CD14-positive monocyte (primary cell): ENCODE results near the gene KCNMA1. TPM values are rescaled to one million over a fixed set of nuclear protein-coding genes. Genes with fewer than 3 reads are reported as not detected.

Source experiments
- DNase-seq, 3 donors: peaks; one replicate each; pipeline ENCODE4 v3.0.0-alpha.2; 2011 to 2022
- H2AFZ ChIP-seq: 2 replicates; pipeline ENCODE4 v1.6.0; 2012; ENCODE audit warnings: mild to moderate bottlenecking, low read depth, low read length, inconsistent platforms; ENCODE audit not compliant: insufficient read depth, poor library complexity, severe bottlenecking
- H3K27ac ChIP-seq, 2 donors: 1 replicate in 1 of 2; 2 replicates in 1 of 2; pipeline ENCODE4 v1.5.1; 2012 to 2013; ENCODE audit warnings: low read length in 2 of 2, control low read depth in 1 of 2, inconsistent platforms in 1 of 2, low read depth in 1 of 2, mild to moderate bottlenecking in 1 of 2
- H3K27me3 ChIP-seq, 2 donors: one replicate each; pipeline versions ENCODE4 v1.6.0 to v1.6.1; 2011 to 2013; ENCODE audit warnings: low read length in 2 of 2; ENCODE audit not compliant: control insufficient read depth in 2 of 2, insufficient read depth in 2 of 2
- H3K36me3 ChIP-seq, 2 donors: replicated peaks in 1 of 2; 1 replicate in 1 of 2; 2 replicates in 1 of 2; pipeline versions ENCODE4 v1.5.1 to v1.6.1; 2012 to 2013; ENCODE audit warnings: low read length in 2 of 2, control low read depth in 1 of 2, inconsistent platforms in 1 of 2, mild to moderate bottlenecking in 1 of 2; ENCODE audit not compliant: insufficient read depth in 2 of 2, control insufficient read depth in 1 of 2
- H3K4me1 ChIP-seq, 2 donors: 1 replicate in 1 of 2; 2 replicates in 1 of 2; pipeline versions ENCODE4 v1.5.1 to v1.6.1; 2012 to 2013; ENCODE audit warnings: low read length in 2 of 2, control low read depth in 1 of 2, inconsistent platforms in 1 of 2, mild to moderate bottlenecking in 1 of 2, moderate library complexity in 1 of 2; ENCODE audit not compliant: insufficient read depth in 2 of 2, control insufficient read depth in 1 of 2
- H3K4me2 ChIP-seq: replicated peaks from 2 replicates; pipeline ENCODE3; 2012; ENCODE audit warnings: low read length, moderate library complexity, mild to moderate bottlenecking; ENCODE audit not compliant: poor library complexity, severe bottlenecking; ENCODE audit errors: extremely low read depth
- H3K4me3 ChIP-seq, 3 experiments: fragments of 200-600 bp in 1 of 3; sonication (generic) in 1 of 3; replicated peaks in 1 of 3; 1 replicate in 2 of 3; 2 replicates in 1 of 3; pipeline ENCODE4 v1.5.1; 2011 to 2013; ENCODE audit warnings: low read length in 3 of 3, mild to moderate bottlenecking in 3 of 3, control low read depth in 2 of 3, low read depth in 2 of 3, inconsistent platforms in 1 of 3, moderate library complexity in 1 of 3
- H3K79me2 ChIP-seq: 2 replicates; pipeline ENCODE4 v1.6.0; 2012; ENCODE audit warnings: mild to moderate bottlenecking, control low read depth, inconsistent platforms, low read length, moderate library complexity; ENCODE audit not compliant: insufficient read depth
- H3K9ac ChIP-seq: 2 replicates; pipeline ENCODE4 v1.6.0; 2017; ENCODE audit warnings: low read length, mild to moderate bottlenecking; ENCODE audit not compliant: insufficient read depth, poor library complexity, severe bottlenecking
- H3K9me3 ChIP-seq, 2 donors: replicated peaks in 1 of 2; 1 replicate in 1 of 2; 2 replicates in 1 of 2; pipeline versions ENCODE4 v1.5.1 to v1.6.1; 2012 to 2013; ENCODE audit warnings: low read length in 2 of 2, control low read depth in 1 of 2; ENCODE audit not compliant: control insufficient read depth in 1 of 2, insufficient read depth in 1 of 2
- H4K20me1 ChIP-seq: 2 replicates; pipeline ENCODE4 v1.6.0; 2012; ENCODE audit warnings: mild to moderate bottlenecking, low read length, control low read depth, moderate library complexity; ENCODE audit not compliant: insufficient read depth
- H3K27ac Mint-ChIP-seq, 7 donors: one replicate each; pipeline ENCODE4 v1.8.0; 2020; ENCODE audit warnings: mild to moderate bottlenecking in 7 of 7, mixed read lengths in 7 of 7, moderate library complexity in 6 of 7, inconsistent platforms in 2 of 7
- H3K27me3 Mint-ChIP-seq, 3 donors: one replicate each; pipeline ENCODE4 v1.8.0; 2021 to 2022; ENCODE audit warnings: low read depth in 3 of 3, mild to moderate bottlenecking in 3 of 3, mixed read lengths in 3 of 3, moderate library complexity in 3 of 3, inconsistent platforms in 1 of 3
- H3K36me3 Mint-ChIP-seq, 2 donors: one replicate each; pipeline ENCODE4 v1.8.0; 2020; ENCODE audit warnings: mixed read lengths in 2 of 2, inconsistent platforms in 1 of 2, mild to moderate bottlenecking in 1 of 2
- H3K4me1 Mint-ChIP-seq: one replicate; pipeline ENCODE4 v1.8.0; 2020; ENCODE audit warnings: mild to moderate bottlenecking, mixed read lengths
- H3K4me3 Mint-ChIP-seq, 2 donors: one replicate each; pipeline ENCODE4 v1.8.0; 2020; ENCODE audit warnings: mild to moderate bottlenecking in 2 of 2, mixed read lengths in 2 of 2, moderate library complexity in 1 of 2
- H3K9me3 Mint-ChIP-seq, 7 donors: one replicate each; pipeline ENCODE4 v1.8.0; 2020 to 2022; ENCODE audit warnings: mixed read lengths in 7 of 7, mild to moderate bottlenecking in 6 of 7, moderate library complexity in 6 of 7, inconsistent platforms in 2 of 7
- CTCF ChIP-seq: fragments of 200-600 bp; IDR thresholded peaks from one replicate; pipeline ENCODE4 v1.8.0; 2022; ENCODE audit warnings: antibody characterized with exemption, mild to moderate bottlenecking
- WGBS: methylation state at CpG from one replicate; pipeline ENCODE4 v1.1.5; 2013; ENCODE audit warnings: missing lambda C conversion rate; ENCODE audit not compliant: insufficient coverage; 5-methylcytosine and 5-hydroxymethylcytosine counted together
- intact Hi-C, 2 donors: fragments of 100-400 bp; cut with micrococcal nuclease; formaldehyde crosslinking; loops; one replicate each; pipeline versions ENCODE4 v1.15.0 to v1.15.1; 2023
- polyA plus RNA-seq, 3 donors: library from polyadenylated mRNA; depleted of rRNA in 1 of 3; unstranded in 2 of 3; stranded (reverse) in 1 of 3; fragments of 300-500 nt in 2 of 3; fragments of >200 nt in 1 of 3; fragmentation: Illumina TruSeq in 2 of 3; gene quantifications; 1 replicate in 2 of 3; 2 replicates in 1 of 3; pipeline ENCODE4 v1.2.3, GENCODE V29; 2012 to 2021

KCNMA1 gene
- polyA plus RNA-seq, 3 donors = 0.11 to 1.0 TPM; not detected in 1

- no peaks in the 10 kb centered on the region for H3K4me1 ChIP-seq
- H4K20me1 ChIP-seq = no peaks in the 10 kb centered on the region
- intact Hi-C loops = no loop called here
- WGBS = 94% methylated on average over 10 of the region's 14 CpGs
- TF ChIP-seq CTCF = no peak
- no peak overlapping the region for H3K4me3 ChIP-seq
- H3K36me3 ChIP-seq = no peaks in the 10 kb centered on the region
- no peak for DNase-seq
- H3K27me3 ChIP-seq = no peaks in the 10 kb centered on the region
- no peak overlapping the region for H3K27ac ChIP-seq
- H3K36me3 Mint-ChIP-seq = no peaks in the 10 kb centered on the region
- no peaks in the 10 kb centered on the region for H3K79me2 ChIP-seq
- H3K9ac ChIP-seq = no peak overlapping the region
- H3K27me3 Mint-ChIP-seq = peaks cover 4 to 12% (median 11%) of the 10 kb centered on the region in 3 donors
- H3K9me3 ChIP-seq = no peaks in the 10 kb centered on the region
- H3K9me3 Mint-ChIP-seq = no peaks in the 10 kb centered on the region
- no peaks in the 10 kb centered on the region for H3K4me1 Mint-ChIP-seq
- H3K4me3 Mint-ChIP-seq = no peak overlapping the region
- no peak overlapping the region for H3K4me2 ChIP-seq
- H2AFZ ChIP-seq = no peak overlapping the region
- H3K27ac Mint-ChIP-seq = no peak overlapping the region
These were observed 221.1 kb downstream of the KCNMA1 start for GRCh38 chr10:77416311-77417135.

GRCh38 chr10:77415313-77415960, 222.2 kb downstream of the KCNMA1 start:
- Histone ChIP-seq H3K4me1 (no peaks in the 10 kb centered on the region), H3K4me3 (no peak overlapping the region), H3K9ac (no peak overlapping the region), H2AFZ (no peak overlapping the region), H3K9me3 (no peaks in the 10 kb centered on the region), H3K4me2 (no peak overlapping the region), H3K36me3 (no peaks in the 10 kb centered on the region), H4K20me1 (no peaks in the 10 kb centered on the region), H3K27ac (no peak overlapping the region), H3K79me2 (no peaks in the 10 kb centered on the region), H3K27me3 (no peaks in the 10 kb centered on the region)
- no peaks in the 10 kb centered on the region for H3K9me3 Mint-ChIP-seq
- no peak overlapping the region for H3K4me3 Mint-ChIP-seq
- intact Hi-C loops = no loop called here
- no peak for DNase-seq
- peaks cover 7 to 15% (median 10%) of the 10 kb centered on the region in 3 donors for H3K27me3 Mint-ChIP-seq
- H3K36me3 Mint-ChIP-seq = no peaks in the 10 kb centered on the region
- no peaks in the 10 kb centered on the region for H3K4me1 Mint-ChIP-seq
- 80% methylated on average over 5 of the region's 6 CpGs for WGBS
- H3K27ac Mint-ChIP-seq = no peak overlapping the region
- no peak for TF ChIP-seq CTCF
